AG04449 (cell line): ENCODE data around the gene GMEB2.

Experiments used
- CTCF ChIA-PET: fragments of 350-600 bp; formaldehyde crosslinking; extraction: SDS; loops from one replicate; lab custom pipeline; 2021; ENCODE audit warnings: antibody characterized with exemption; lab: Yijun Ruan, JAX
- POLR2A ChIA-PET: fragments of 400-600, 350-600 bp; formaldehyde crosslinking; extraction: SDS; loops from one replicate; lab custom pipeline; 2020; ENCODE audit warnings: antibody characterized with exemption, inconsistent platforms; lab: Yijun Ruan, JAX
- DNase-seq: peaks from one replicate; pipeline ENCODE4 v3.0.0-alpha.2; 2010; ENCODE audit warnings: low read depth, low spot score
- H3K4me3 ChIP-seq: 2 replicates; pipeline ENCODE4 v1.5.1; 2011; ENCODE audit warnings: low read depth, mild to moderate bottlenecking, control low read depth, low read length
- TF ChIP-seq, protein P1 (sequence below): IDR thresholded peaks from one replicate; pipeline ENCODE4 v1.5.1; 2011; ENCODE audit warnings: mild to moderate bottlenecking, moderate library complexity, low read length, control low read depth, inconsistent platforms; ENCODE audit not compliant: insufficient read depth; ENCODE audit errors: missing control alignments

The GMEB2 gene

DNA sequence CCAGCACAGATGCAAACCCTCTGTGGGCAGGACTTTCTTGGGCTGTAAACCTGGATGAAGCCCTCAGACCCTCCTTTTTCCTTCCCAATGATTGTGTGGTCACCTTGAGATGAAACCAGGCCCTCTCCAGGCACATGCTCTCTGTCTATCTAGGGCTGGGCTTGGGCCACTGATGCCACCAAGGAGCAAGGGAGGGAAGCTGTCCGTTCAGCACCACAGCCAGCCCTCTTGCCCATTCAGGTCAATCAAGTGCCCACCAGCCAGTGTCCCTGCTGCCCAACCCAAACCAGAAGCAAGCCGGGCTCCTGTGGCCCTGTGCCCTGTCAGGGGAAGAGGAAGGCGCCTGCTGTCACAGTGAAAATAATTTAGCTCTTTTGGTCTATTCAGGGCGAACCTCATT lies 18.3 kb upstream of the GMEB2 start:
- TF ChIP-seq, protein P1, sequence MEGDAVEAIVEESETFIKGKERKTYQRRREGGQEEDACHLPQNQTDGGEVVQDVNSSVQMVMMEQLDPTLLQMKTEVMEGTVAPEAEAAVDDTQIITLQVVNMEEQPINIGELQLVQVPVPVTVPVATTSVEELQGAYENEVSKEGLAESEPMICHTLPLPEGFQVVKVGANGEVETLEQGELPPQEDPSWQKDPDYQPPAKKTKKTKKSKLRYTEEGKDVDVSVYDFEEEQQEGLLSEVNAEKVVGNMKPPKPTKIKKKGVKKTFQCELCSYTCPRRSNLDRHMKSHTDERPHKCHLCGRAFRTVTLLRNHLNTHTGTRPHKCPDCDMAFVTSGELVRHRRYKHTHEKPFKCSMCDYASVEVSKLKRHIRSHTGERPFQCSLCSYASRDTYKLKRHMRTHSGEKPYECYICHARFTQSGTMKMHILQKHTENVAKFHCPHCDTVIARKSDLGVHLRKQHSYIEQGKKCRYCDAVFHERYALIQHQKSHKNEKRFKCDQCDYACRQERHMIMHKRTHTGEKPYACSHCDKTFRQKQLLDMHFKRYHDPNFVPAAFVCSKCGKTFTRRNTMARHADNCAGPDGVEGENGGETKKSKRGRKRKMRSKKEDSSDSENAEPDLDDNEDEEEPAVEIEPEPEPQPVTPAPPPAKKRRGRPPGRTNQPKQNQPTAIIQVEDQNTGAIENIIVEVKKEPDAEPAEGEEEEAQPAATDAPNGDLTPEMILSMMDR: no peak
- CTCF ChIA-PET: no interaction called here
- POLR2A ChIA-PET: no interaction called here

DNA sequence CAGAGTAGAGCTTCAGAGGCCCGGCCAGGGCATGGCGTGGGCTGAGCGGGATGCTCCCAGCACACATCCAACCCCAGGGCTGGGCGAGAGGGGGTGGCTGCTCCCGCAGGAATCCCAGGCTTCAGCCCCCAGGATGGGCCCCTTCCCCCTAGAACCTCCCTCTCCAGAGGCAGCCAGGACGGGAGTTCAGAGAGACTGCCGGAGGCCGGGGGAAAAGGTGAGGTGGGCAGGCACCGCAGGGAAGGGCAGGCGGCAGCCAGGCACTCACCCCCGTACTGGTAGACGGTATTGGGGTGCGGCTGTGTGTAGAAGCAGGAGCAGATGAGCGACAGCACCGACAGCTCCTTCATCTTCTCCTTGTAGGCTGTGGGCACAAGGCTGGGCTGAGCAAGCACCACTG lies 17.0 kb upstream of the GMEB2 start:
- no peak for DNase-seq
- no peak overlapping the region for H3K4me3 ChIP-seq
- TF ChIP-seq, protein P1: no peak
- POLR2A ChIA-PET: interaction anchor here (0.8 kb wide), 1 partner anchor 17 kb away, joined by 3 read pairs; the partner anchor contains the start of gene GMEB2
- CTCF ChIA-PET: interaction anchor here (1.9 kb wide), 1 partner anchor 8 kb away, joined by 4 read pairs; no protein-coding TSS in a partner anchor

More for the DNA sequence above, 18.3 kb upstream of the GMEB2 start:
- H3K4me3 ChIP-seq: no peak overlapping the region
- DNase-seq: no peak

DNA sequence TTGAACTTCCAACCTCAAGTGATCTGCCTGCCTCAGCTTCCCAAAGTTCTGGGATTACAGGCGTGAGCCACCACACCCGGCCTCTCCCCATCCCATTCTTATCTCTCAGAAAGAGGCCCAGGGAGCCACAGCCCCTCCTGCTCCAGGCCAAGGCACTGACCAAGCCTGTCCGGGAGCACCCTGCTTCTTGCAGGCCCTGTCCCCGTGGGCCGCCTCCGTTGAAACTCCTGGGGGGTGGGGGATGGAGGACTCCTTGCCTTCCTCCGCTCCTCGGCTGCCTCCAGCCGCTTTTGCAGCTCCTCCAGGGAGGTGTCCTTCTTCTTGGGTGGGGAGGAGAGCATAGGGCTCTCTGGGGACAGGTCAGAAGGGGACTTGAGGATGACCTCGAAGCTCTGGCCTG lies 16.6 kb upstream of the GMEB2 start:
- CTCF ChIA-PET: interaction anchor here (1.9 kb wide), 1 partner anchor 9 kb away, joined by 4 read pairs; no protein-coding TSS in a partner anchor
- no peak overlapping the region for H3K4me3 ChIP-seq
- POLR2A ChIA-PET: interaction anchor here (0.8 kb wide), 1 partner anchor 17 kb away, joined by 3 read pairs; the partner anchor contains the start of gene GMEB2
- TF ChIP-seq, protein P1: no peak
- no peak for DNase-seq

DNA sequence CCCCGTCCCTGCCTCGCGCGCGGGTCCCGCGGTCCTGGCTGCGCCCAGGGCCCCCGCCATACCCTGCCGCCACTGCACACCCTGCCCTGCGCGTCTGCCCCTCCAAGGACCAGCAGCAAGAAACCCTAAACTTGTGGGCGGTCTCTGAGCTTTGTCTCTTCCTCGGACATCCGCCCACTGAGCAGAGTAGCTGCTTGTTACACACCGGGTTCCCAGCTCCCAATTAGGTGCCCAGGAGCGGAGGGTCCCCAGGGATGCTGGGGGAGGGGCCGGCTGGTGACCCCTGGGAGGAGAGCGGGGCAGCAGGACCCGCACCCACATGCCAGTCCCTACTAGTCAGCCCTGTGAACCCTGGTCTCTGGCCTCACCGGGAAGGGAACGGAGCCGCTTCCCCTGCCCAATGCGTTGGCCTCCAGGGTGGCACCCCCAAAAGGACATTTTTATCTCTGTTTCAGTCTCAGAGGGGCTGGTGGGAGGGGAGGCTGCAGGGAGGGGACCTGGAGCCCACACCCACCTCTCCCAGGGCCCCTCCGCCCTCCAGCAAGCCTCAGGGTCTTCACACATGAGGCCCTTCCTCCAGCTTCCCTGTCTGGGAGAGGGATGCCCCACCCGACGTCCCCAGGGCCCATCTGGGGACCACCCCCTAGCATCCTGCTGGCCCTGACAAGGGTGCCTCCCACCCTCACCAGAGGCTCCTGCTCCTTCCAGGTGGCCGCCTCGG lies 15.8 kb upstream of the GMEB2 start:
- H3K4me3 ChIP-seq: no peak overlapping the region; the same call in 1 of the 2 replicates
- DNase-seq: no peak
- TF ChIP-seq, protein P1: no peak
- POLR2A ChIA-PET: interaction anchor here (1.5 kb wide), 1 partner anchor 15 kb away, joined by 11 read pairs; the partner anchor contains the start of gene GMEB2
- CTCF ChIA-PET: interaction anchor here (1.1 to 1.9 kb wide), 4 partner anchors 9 to 105 kb away, joined by 3 to 8 read pairs (median 4); partner anchors contain the start of gene PTK6

DNA sequence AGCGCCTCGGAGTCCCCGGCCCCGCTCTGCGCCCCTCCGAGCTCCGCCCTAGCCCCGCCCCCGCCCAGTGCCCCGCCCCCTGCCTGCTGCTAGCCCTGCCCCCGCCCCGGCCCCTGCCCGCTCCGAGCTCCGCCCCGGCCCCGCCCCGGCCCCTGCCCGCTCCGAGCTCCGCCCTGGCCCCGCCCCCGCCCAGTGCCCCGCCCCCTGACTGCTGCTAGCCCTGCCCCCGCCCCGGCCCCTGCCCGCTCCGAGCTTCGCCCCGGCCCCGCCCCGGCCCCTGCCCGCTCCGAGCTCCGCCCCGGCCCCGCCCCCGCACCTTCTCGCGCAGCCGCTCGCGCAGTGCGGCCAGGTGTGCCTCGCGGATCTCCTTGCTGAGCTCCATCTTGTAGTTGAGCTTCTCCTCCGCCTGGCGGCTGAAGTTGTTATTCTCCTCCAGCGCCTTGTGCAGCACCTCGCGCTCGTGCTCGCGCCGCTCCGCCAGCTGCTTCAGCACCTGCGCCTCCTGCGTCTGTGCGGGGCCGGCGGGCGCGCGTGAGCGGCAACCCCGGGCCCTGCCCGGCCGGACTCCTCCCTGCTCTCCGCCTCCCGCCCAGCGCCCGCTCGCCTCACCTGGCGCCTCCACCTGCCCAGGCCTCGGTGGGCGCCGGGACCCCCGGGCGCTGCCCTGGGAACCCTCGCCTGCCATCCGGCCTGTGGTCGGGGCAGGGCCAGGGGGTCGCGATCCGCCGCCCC lies 15.1 kb upstream of the GMEB2 start:
- H3K4me3 ChIP-seq: peak overlapping the region; percentile 57
- ChIA-PET POLR2A (interaction anchor here (1.1 to 1.5 kb wide), 3 partner anchors 15 to 66 kb away, joined by 3 to 11 read pairs (median 3); partner anchors contain the start of genes ARFRP1, GMEB2 and ZGPAT), CTCF (interaction anchor here (1.1 to 1.6 kb wide), 3 partner anchors 41 to 104 kb away, joined by 3 to 8 read pairs (median 3); partner anchors contain the start of gene PTK6)
- TF ChIP-seq, protein P1: peak; percentile 27
- DNase-seq: no peak
